ENCODE data around the gene ESM1. TPM values are rescaled to one million over a fixed set of nuclear protein-coding genes. Genes with fewer than 3 reads are reported as not detected.

The ESM1 gene
- total RNA-seq, 1 donor from 2014 or later, result 7.2 TPM

GRCh38 chr5:54981928-54982327 is 3.5 kb downstream of the ESM1 start:
- no peak for TF ChIP-seq CTCF (IDR thresholded peaks at IDR 0.05; ENCODE audit: insufficient read depth, low read length, poor library complexity, severe bottlenecking)
- DNase-seq (ENCODE audit: low read depth), result no peak
- no peaks in the 10 kb centered on the region for H3K36me3 ChIP-seq (ENCODE audit: control insufficient read depth, insufficient read depth, low read length)
- H3K27me3 ChIP-seq (ENCODE audit: control insufficient read depth, insufficient read depth, low read length), result peaks cover 5% of the 10 kb centered on the region
- H3K4me3 ChIP-seq (ENCODE audit: low read depth, low read length), result no peak overlapping the region

GRCh38 chr5:54975701-54976100 is 9.7 kb downstream of the ESM1 start:
- no peak for DNase-seq (ENCODE audit: low read depth)
- Histone ChIP-seq H3K27me3 (ENCODE audit: control insufficient read depth, insufficient read depth, low read length) (no peaks in the 10 kb centered on the region), H3K4me3 (ENCODE audit: low read depth, low read length) (no peak overlapping the region), H3K36me3 (ENCODE audit: control insufficient read depth, insufficient read depth, low read length) (no peaks in the 10 kb centered on the region)
- no peak for TF ChIP-seq CTCF (IDR thresholded peaks at IDR 0.05; ENCODE audit: insufficient read depth, low read length, poor library complexity, severe bottlenecking)

- DNase-seq (ENCODE audit: low read depth), result no peak
- no peaks in the 10 kb centered on the region for H3K27me3 ChIP-seq (ENCODE audit: control insufficient read depth, insufficient read depth, low read length)
- H3K36me3 ChIP-seq (ENCODE audit: control insufficient read depth, insufficient read depth, low read length), result no peaks in the 10 kb centered on the region
- no peak overlapping the region for H3K4me3 ChIP-seq (ENCODE audit: low read depth, low read length)
- TF ChIP-seq CTCF (IDR thresholded peaks at IDR 0.05; ENCODE audit: insufficient read depth, low read length, poor library complexity, severe bottlenecking), result no peak
Observed at GRCh38 chr5:54969856-54970828, 15.3 kb downstream of the ESM1 start.

- Histone ChIP-seq H3K4me3 (ENCODE audit: low read depth, low read length) (no peak overlapping the region), H3K36me3 (ENCODE audit: control insufficient read depth, insufficient read depth, low read length) (no peaks in the 10 kb centered on the region), H3K27me3 (ENCODE audit: control insufficient read depth, insufficient read depth, low read length) (no peaks in the 10 kb centered on the region)
- no peak for TF ChIP-seq CTCF (IDR thresholded peaks at IDR 0.05; ENCODE audit: insufficient read depth, low read length, poor library complexity, severe bottlenecking)
- no peak for DNase-seq (ENCODE audit: low read depth)
Observed at GRCh38 chr5:54969242-54969641, 16.2 kb downstream of the ESM1 start.

- DNase-seq (ENCODE audit: low read depth), result no peak
Observed at GRCh38 chr5:54965806-54966205, 19.6 kb downstream of the ESM1 start.

More at GRCh38 chr5:54965806-54966205, 19.6 kb downstream of the ESM1 start:
- no peaks in the 10 kb centered on the region for H3K36me3 ChIP-seq (ENCODE audit: control insufficient read depth, insufficient read depth, low read length)
- TF ChIP-seq CTCF (IDR thresholded peaks at IDR 0.05; ENCODE audit: insufficient read depth, low read length, poor library complexity, severe bottlenecking), result no peak
- H3K4me3 ChIP-seq (ENCODE audit: low read depth, low read length), result no peak overlapping the region
- H3K27me3 ChIP-seq (ENCODE audit: control insufficient read depth, insufficient read depth, low read length), result no peaks in the 10 kb centered on the region

Measured in kidney epithelial cell (primary cell).